ENCODE data around the gene C5orf34.
"Not testable (repeated sequence)": the region's sequence is repeated elsewhere in the genome, so short reads cannot be mapped to it uniquely, and the experiment has no call there.

The C5orf34 gene

DNA sequence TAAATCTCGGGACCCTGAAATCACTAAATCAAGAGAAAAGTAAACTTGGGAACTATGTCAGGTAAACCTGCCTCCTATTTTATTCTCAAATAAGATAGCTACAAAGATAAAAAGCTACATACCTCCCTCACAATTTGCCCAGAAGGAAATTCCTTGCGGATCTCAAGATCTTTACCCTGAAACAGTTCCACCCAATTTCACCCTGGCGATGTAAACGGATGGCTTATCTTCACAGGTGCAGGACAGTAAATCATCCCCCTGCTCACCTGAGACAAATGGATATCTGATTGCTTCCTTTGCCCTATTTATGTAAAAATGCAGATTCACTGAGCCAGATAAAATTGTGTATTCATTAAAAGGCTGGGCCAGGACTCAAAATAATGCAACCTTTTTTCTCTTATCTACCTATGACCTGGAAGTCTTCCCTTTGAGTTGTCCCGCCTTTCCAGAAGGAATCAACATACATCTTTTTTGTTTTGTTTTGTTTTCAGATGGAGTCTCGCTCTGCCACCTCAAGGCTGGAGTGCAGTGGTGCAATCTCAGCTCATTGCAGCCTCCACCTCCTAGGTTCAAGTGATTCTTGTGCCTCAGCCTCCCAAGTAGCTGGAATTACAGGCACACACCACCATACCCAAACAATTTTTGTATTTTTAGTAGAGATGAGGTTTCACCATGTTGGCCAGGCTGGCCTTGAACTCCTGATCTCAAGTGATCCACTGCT, 45.1 kb downstream of the C5orf34 start:
- intact Hi-C loops (cut with DNase I; ENCODE audit: low total_unique reads), result no loop called here

GRCh38 chr5:43467100-43467499, 47.8 kb downstream of the C5orf34 start:
- intact Hi-C loops (cut with DNase I; ENCODE audit: low total_unique reads), result no loop called here
- Histone ChIP-seq H3K4me3 (no peak overlapping the region), H3K4me1 (no peaks in the 10 kb centered on the region), H3K27me3 (no peaks in the 10 kb centered on the region), H3K9me3 (peaks cover 0 to 9% (median 4%) of the 10 kb centered on the region in 3 donors), H3K36me3 (peaks cover 6 to 32% (median 14%) of the 10 kb centered on the region in 3 donors), H3K27ac (no peak overlapping the region)
- DNase-seq, result no peak
- no peak for TF ChIP-seq CTCF (IDR thresholded peaks at IDR 0.05)

More for the DNA sequence above, 45.1 kb downstream of the C5orf34 start:
- Histone ChIP-seq H3K9me3 (peaks cover 0 to 9% (median 4%) of the 10 kb centered on the region in 3 donors), H3K27me3 (no peaks in the 10 kb centered on the region), H3K27ac (no peak overlapping the region), H3K4me3 (no peak overlapping the region), H3K36me3 (peaks cover 6 to 35% (median 14%) of the 10 kb centered on the region in 3 donors), H3K4me1 (no peaks in the 10 kb centered on the region)
- TF ChIP-seq CTCF (IDR thresholded peaks at IDR 0.05), result no peak
- DNase-seq, result no peak

DNA sequence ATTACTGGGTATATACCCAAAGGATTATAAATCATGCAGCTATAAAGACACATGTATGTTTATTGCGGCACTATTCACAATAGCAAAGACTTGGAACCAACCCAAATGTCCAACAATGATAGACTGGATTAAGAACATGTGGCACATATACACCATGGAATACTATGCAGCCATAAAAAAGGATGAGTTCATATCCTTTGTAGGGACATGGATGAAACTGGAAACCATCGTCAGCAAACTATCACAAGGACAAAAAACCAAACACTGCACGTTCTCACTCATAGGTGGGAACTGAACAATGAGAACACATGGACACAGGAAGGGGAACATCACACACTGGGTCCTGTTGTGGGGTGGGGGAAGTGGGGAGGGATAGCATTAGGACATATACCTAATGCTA, 49.5 kb downstream of the C5orf34 start:
- H3K4me1 ChIP-seq; H3K4me3 ChIP-seq; H3K27me3 ChIP-seq; H3K9me3 ChIP-seq; intact Hi-C loops (cut with DNase I; ENCODE audit: low total_unique reads); H3K27ac ChIP-seq; DNase-seq: not testable (repeated sequence)
- peaks cover 19 to 27% (median 26%) of the 10 kb centered on the region in 3 donors for H3K36me3 ChIP-seq

- intact Hi-C loops (cut with DNase I; ENCODE audit: low total_unique reads), result loop anchor here (2.0 kb wide), 1 partner anchor 62 kb away; no protein-coding TSS in a partner anchor
- Histone ChIP-seq H3K4me1 (no peaks in the 10 kb centered on the region), H3K27ac (no peak overlapping the region), H3K36me3 (peaks cover 18 to 26% (median 19%) of the 10 kb centered on the region in 3 donors), H3K27me3 (no peaks in the 10 kb centered on the region), H3K4me3 (no peak overlapping the region), H3K9me3 (peaks cover 0 to 13% (median 9%) of the 10 kb centered on the region in 3 donors)
- no peak for TF ChIP-seq CTCF (IDR thresholded peaks at IDR 0.05)
- DNase-seq, result no peak
Observed at GRCh38 chr5:43461066-43461465, 53.9 kb downstream of the C5orf34 start.

GRCh38 chr5:43456556-43456955, 58.4 kb downstream of the C5orf34 start:
- H3K27ac ChIP-seq, result no peak overlapping the region
- H3K4me1 ChIP-seq, result no peaks in the 10 kb centered on the region
- H3K9me3 ChIP-seq, result peaks cover 0 to 13% (median 9%) of the 10 kb centered on the region in 3 donors
- no peak for TF ChIP-seq CTCF (IDR thresholded peaks at IDR 0.05)
- H3K27me3 ChIP-seq, result no peaks in the 10 kb centered on the region
- no peak for DNase-seq
- H3K36me3 ChIP-seq, result peaks cover 23 to 42% (median 27%) of the 10 kb centered on the region in 3 donors
- no peak overlapping the region for H3K4me3 ChIP-seq
- intact Hi-C loops (cut with DNase I; ENCODE audit: low total_unique reads), result no loop called here

GRCh38 chr5:43441575-43441974, 73.4 kb downstream of the C5orf34 start:
- peaks cover 0 to 70% (median 14%) of the 10 kb centered on the region in 3 donors for H3K9me3 ChIP-seq

More at GRCh38 chr5:43441575-43441974, 73.4 kb downstream of the C5orf34 start:
- intact Hi-C loops (cut with DNase I; ENCODE audit: low total_unique reads); DNase-seq; H3K4me3 ChIP-seq; H3K27ac ChIP-seq; H3K27me3 ChIP-seq; H3K4me1 ChIP-seq: not testable (repeated sequence)
- peaks cover 28 to 44% (median 41%) of the 10 kb centered on the region in 3 donors for H3K36me3 ChIP-seq
